Measurements from ENCODE around the gene PRDM16. TPM values are rescaled to one million over a fixed set of nuclear protein-coding genes. Genes with fewer than 3 reads are reported as not detected.

Gene PRDM16
- total and polyA plus RNA-seq, 2 of the 8 experiments (the other 6 are each of a cell fraction or from before 2014, with no cell fraction given): 0.39 to 0.43 TPM

- no peak overlapping the region for H2BK5ac ChIP-seq (ENCODE audit: low read depth, low read length)
- WGBS, 2 experiments (ENCODE audit: extremely low coverage in 1 of 2, insufficient coverage in 1 of 2, insufficient read length in 1 of 2, insufficient replicate concordance in 2 of 2, low coverage in 1 of 2, low lambda C conversion rate in 2 of 2, missing lambda C conversion rate in 1 of 2): 88% methylated on average over 6 of the region's 7 CpGs; no CpG with 5 or more reads in 1 of the 2 experiments
- H4K91ac ChIP-seq (replicated peaks; ENCODE audit: insufficient read length, low read length): no peak overlapping the region
- no peaks in the 10 kb centered on the region for H4K20me1 ChIP-seq (replicated peaks in 1 of 2; ENCODE audit: control insufficient read depth in 1 of 2, insufficient read depth in 2 of 2, low read length in 2 of 2)
- H3K4ac ChIP-seq (replicated peaks; ENCODE audit: insufficient read length, low read depth, low read length): no peak overlapping the region
- DNase-seq (ENCODE audit: low read depth in 1 of 2, low spot score in 2 of 2) (no peak), FAIRE-seq (no peak)
- H3K4me3 ChIP-seq (ENCODE audit: extremely low read depth in 1 of 4, insufficient read depth in 2 of 4, low read depth in 3 of 4, low read length in 4 of 4): no peak overlapping the region
- no peak overlapping the region for H4K5ac ChIP-seq (ENCODE audit: insufficient read length, low read depth, low read length)
- ChIA-PET CTCF (ENCODE audit: partially characterized antibody) (interaction anchor here (0.7 to 2.1 kb wide), 3 partner anchors 10 to 532 kb away, joined by 3 to 8 read pairs (median 3); no protein-coding TSS in a partner anchor), POLR2A (ENCODE audit: partially characterized antibody) (no interaction called here)
- TF ChIP-seq RFX5 (IDR thresholded peaks at IDR 0.05; ENCODE audit: borderline replicate concordance, low read depth, low read length): no peak
- no peak for TF ChIP-seq JUND (IDR thresholded peaks at IDR 0.05; ENCODE audit: low read length)
- no peak for TF ChIP-seq PHF8 (conservative IDR thresholded peaks at IDR 0.05; ENCODE audit: low read depth, low read length)
- no peak for TF ChIP-seq TAF1 (IDR thresholded peaks at IDR 0.05; ENCODE audit: low read depth, low read length)
- TF ChIP-seq RNF2 (IDR thresholded peaks at IDR 0.05; ENCODE audit: borderline replicate concordance, low read depth, low read length, missing control alignments, poor library complexity, severe bottlenecking): no peak
- no peak for TF ChIP-seq YY1 (IDR thresholded peaks at IDR 0.05; ENCODE audit: low read depth, low read length)
- TF ChIP-seq E2F6 (IDR thresholded peaks at IDR 0.05): no peak
- TF ChIP-seq TAF7 (optimal IDR thresholded peaks at IDR 0.05; ENCODE audit: borderline replicate concordance, low read depth, low read length): no peak
- no peak overlapping the region for H2BK120ac ChIP-seq (replicated peaks; ENCODE audit: low read depth, low read length)
- H3K9me3 ChIP-seq (ENCODE audit: insufficient read depth in 2 of 2, low read depth in 1 of 2, low read length in 1 of 2): no peaks in the 10 kb centered on the region
- H3K9ac ChIP-seq (replicated peaks in 1 of 4; ENCODE audit: extremely low read depth in 1 of 4, low read depth in 3 of 4, low read length in 3 of 4): no peak overlapping the region
- no peaks in the 10 kb centered on the region for H3K79me1 ChIP-seq (ENCODE audit: low read depth, low read length)
- H3K4me2 ChIP-seq (ENCODE audit: insufficient read depth in 1 of 2, low read depth in 2 of 2, low read length in 2 of 2): no peak overlapping the region
- H2AK5ac ChIP-seq (ENCODE audit: low read depth, low read length): no peak overlapping the region
- H3K56ac ChIP-seq (replicated peaks; ENCODE audit: insufficient read length, low read depth, low read length): no peak overlapping the region
- no peaks in the 10 kb centered on the region; a peak in 1 of 7 replicates for H3K4me1 ChIP-seq (replicated peaks in 1 of 4; ENCODE audit: control insufficient read depth in 3 of 4, insufficient read depth in 4 of 4, low read length in 3 of 4)
- 0 out of 2 replicates have a peak overlapping the region, but pooled peaks have one; percentile 17 for H4K8ac ChIP-seq (ENCODE audit: extremely low read depth, insufficient read depth, low read length)
- H2BK20ac ChIP-seq (ENCODE audit: low read length): no peak overlapping the region
- no peaks in the 10 kb centered on the region for H3K23me2 ChIP-seq (ENCODE audit: low read depth, low read length)
- H3K18ac ChIP-seq (ENCODE audit: extremely low read depth, low read length): no peak overlapping the region
- no peak overlapping the region for H2BK15ac ChIP-seq (ENCODE audit: low read length)
- no peak overlapping the region for H2AFZ ChIP-seq (ENCODE audit: low read length)
- H3K36me3 ChIP-seq (ENCODE audit: control insufficient read depth in 2 of 4, insufficient read depth in 4 of 4, low read length in 3 of 4): no peaks in the 10 kb centered on the region
- no peaks in the 10 kb centered on the region; a peak in 1 of 7 replicates for H3K27me3 ChIP-seq (replicated peaks in 1 of 4; ENCODE audit: control insufficient read depth in 3 of 4, extremely low read depth in 1 of 4, insufficient read depth in 3 of 4, low read length in 3 of 4)
- no peak overlapping the region for H2BK12ac ChIP-seq (ENCODE audit: low read depth, low read length)
- no peaks in the 10 kb centered on the region for H3K79me2 ChIP-seq (ENCODE audit: control insufficient read depth in 1 of 2, insufficient read depth in 2 of 2, low read length in 2 of 2)
- no peak overlapping the region for H3K23ac ChIP-seq (ENCODE audit: insufficient read length)
- no peak overlapping the region for H3K27ac ChIP-seq (ENCODE audit: low read depth, low read length)
- no peak overlapping the region for H3K14ac ChIP-seq (ENCODE audit: insufficient read length)
Observed at GRCh38 chr1:3092530-3092929, 23.5 kb downstream of the PRDM16 start.

All from H1 (cell line).